Heart left ventricle (tissue), 13 donors: ENCODE results near the gene TMEM272.

ENCODE experiments used
- CTCF ChIP-seq, 12 donors: fragments of 200-600 bp; sonication (generic) in 4 of 12; IDR thresholded peaks; one replicate each; pipeline versions ENCODE4 v1.5.0 to v1.8.0; 2018 to 2022; ENCODE audit warnings: antibody characterized with exemption in 12 of 12, mild to moderate bottlenecking in 5 of 12
- POLR2A ChIP-seq, 2 donors: fragments of 450-650 bp; IDR thresholded peaks; one replicate each; pipeline ENCODE4 v1.6.1; 2017; ENCODE audit warnings: antibody characterized with exemption in 2 of 2, mild to moderate bottlenecking in 2 of 2, moderate library complexity in 2 of 2
- donor health status: ischemic (EF 13 %, LVEDD 7.1; RV severe dilation, severe dysfunction).
- donor health status: DM: no; HTN: yes; CAD: no.
- donor health status: DM: no; HTN: no; CAD: no.
- donor health status: ischemic (EF 25% LVEDD 6.9; RV normal size, moderate dysfunction).
- donor health status: ischemic (EF 25% LVEDD 5.7; RV mildly dilated, moderate dysfunction).
- donor health status: ischemic (EF 35%, LVEDD 5.7; RV mildly dilated, moderate dysfunction).
- donor health status: nonischemic (EF 11% LVEDD 7.7; RV severe dilation, severe dysfunction).
- donor health status: DM: yes; HTN: yes; CAD: no.
- donor health status: PGD.
- donor health status: ischemic (EF 29% LVEDD 5.4; RV normal size, mild dysfunction).
- donor health status: nonischemic (EF 23%, LVEDD 6.1; RV moderate dilation, normal function).

DNA sequence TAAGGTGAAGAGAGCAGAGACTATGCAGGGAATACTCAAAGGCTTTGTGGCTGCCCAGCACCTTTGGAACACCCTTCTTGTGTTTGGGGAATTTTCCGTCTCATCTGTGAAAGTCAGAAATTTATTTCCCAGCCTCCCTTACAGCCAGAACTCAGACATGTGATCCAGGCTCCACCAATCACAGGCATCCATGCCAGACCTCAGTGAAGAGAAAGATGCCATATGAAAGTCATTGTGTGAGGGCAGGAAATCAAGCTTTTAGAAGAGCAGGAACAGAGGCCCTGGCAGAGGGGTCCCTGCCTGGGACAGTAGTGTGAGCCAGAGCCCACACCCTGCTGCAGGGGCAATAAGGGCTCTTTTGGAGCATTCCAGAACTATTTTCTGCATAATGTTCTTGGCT, 28.9 kb upstream of the TMEM272 start:
- TF ChIP-seq CTCF (IDR thresholded peaks at IDR 0.05) (no peak), POLR2A (IDR thresholded peaks at IDR 0.05) (no peak)
